GM18502 (cell line): ENCODE measurements around the gene TSC22D4.

Experiments used
- ATAC-seq: cut with Tn5 transposase; IDR thresholded peaks from one replicate; pipeline ENCODE4 v1.9.1; 2021; ENCODE audit warnings: mild to moderate bottlenecking; ENCODE audit not compliant: unreplicated experiment, poor library complexity

TSC22D4 gene

GRCh38 chr7:100430493-100431285 lies 48.3 kb downstream of the TSC22D4 start:
- ATAC-seq: no peak

DNA sequence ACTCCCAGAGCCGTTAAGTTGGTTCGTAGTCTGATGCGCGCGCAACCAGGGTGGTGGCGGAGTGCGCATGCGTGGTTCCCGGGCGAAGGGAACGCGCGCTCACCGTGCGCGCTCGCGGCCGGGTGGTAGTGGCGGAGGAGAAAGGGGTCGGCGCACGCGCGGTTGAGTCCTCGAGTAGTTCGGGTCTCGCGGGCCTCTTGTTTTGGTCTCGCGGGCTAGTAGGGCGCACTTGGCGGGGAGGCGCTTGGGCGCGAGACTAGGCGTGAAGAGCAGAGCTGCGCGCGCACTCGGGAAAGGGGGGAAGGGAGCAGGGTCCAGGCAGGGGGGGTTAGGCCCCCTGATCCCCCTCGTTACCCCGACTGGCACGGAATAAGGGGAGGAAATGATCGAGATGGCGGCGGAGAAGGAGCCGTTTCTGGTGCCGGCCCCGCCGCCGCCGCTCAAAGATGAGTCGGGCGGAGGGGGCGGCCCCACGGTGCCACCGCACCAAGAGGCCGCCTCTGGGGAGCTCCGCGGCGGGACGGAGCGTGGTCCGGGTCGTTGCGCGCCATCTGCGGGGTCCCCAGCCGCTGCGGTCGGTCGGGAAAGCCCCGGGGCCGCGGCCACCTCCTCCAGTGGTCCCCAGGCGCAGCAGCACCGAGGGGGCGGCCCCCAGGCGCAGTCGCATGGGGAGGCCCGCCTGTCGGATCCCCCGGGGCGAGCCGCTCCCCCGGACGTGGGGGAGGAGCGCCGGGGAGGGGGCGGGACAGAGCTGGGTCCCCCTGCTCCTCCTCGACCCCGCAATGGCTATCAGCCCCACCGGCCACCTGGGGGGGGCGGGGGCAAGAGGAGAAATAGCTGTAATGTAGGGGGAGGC lies 49.1 kb downstream of the TSC22D4 start, which contains the start of gene MEPCE:
Gene MEPCE (plus strand): TSS at position 195 of the 856 bp plus-strand sequence. CDS start 188 bp downstream, at position 383.
- peak; percentile 37 for ATAC-seq

DNA sequence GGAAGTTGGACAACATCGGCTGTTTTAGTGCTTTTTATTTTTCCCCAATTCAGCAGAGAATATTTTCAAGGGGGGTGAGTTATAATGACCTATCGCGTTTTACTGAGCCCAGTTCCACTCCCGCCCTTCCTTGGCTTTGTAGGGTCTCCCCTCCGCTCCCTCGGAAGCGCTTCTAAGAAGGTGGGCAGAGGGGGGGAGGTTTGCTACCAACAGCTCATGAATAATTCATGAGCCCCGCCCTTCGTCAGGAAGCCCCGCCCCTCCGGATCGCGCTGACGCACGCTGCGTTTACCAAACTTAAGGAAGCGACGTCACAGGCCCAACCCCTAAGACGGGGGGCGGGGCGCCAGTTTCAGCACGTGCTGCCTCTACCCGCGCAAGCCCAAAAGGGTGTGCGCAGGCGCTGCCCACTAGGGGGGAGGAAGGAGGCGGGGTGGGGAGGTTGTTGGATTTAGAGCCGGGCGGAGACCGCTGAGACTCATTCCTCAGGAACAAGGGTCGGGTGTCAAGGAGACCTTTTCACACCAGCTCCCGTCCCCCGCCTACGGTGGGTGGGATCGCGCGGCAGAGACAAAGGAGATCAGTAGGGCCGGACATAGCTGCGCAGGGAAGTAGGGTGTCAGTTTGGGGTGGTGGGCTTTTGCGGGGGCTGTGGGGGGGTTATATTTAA lies 49.9 kb downstream of the TSC22D4 start:
- peak; percentile 51 for ATAC-seq

- ATAC-seq: peak; percentile 49
Observed at GRCh38 chr7:100428199-100428966, 50.6 kb downstream of the TSC22D4 start, which contains the start of gene ZCWPW1. TSS of gene ZCWPW1 (minus strand) at chr7:100428703. CDS start at chr7:100420649, 8,054 bp downstream.

GRCh38 chr7:100427762-100428198 lies 51.2 kb downstream of the TSC22D4 start:
- no peak for ATAC-seq

- ATAC-seq: no peak
Observed at GRCh38 chr7:100426516-100426915, 52.5 kb downstream of the TSC22D4 start.

- no peak for ATAC-seq
Observed at GRCh38 chr7:100425347-100425746, 53.7 kb downstream of the TSC22D4 start.

DNA sequence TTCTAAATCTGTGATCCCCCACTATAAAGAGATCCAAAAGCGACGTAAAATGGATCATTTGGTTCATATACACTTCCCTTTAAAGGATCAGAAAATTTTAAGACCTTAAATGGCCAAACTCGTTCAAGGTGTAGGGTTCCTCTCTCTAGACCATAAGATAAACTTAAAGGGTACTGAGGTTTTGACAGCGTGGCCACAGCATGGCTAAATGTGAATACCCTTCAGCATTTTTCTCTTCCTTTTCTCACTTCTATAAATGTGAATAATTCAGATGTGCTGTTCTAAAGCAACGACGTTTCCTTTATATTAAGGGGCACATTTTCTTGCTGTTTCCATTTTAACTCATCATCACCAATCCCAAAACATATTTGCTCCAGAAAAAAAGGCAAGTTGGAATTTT lies 55.7 kb downstream of the TSC22D4 start:
- ATAC-seq: no peak

GRCh38 chr7:100419660-100420226 lies 59.3 kb downstream of the TSC22D4 start:
- ATAC-seq: no peak

DNA sequence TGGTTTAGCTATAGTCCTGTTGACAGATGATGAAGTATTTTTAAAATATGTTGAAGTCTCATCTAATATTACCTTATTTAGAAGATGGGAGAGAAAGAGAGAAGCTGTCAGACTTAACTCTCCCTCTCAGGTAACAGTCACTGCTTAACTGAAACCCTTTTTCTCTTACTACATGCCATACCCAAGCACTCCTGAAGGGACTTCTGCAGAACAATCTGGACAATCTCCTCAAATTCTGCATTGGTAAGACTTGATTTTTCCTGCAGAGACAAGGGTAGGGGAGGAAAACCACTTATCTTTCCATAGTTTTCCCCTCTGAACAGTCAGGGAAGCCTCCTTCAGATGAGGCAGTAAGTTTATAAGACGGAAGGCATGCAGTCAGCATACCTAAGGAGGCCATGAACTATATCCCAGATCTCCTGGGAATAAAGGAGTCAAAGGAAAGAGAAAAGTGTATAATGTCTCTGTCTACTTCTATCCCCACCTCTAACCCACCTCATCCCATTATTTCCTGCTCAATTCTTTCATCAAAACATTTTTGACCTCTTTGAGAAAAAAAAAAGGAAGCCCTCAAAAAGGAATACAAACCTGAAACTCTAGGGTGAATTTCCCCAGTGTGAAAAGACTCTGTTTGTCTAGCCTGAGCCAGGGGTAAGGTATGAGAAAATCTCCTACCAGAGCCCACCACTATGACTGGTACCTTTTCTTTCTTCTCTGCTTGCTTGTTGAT lies 59.9 kb downstream of the TSC22D4 start:
- ATAC-seq: no peak
